B cell (primary cell): ENCODE results near the gene EFNA3. TPM values are rescaled to one million over a fixed set of nuclear protein-coding genes. Genes with fewer than 3 reads are reported as not detected.

ENCODE experiments used
- polyA plus RNA-seq: library from polyadenylated mRNA; depleted of rRNA; stranded (reverse); fragments of >200 nt; gene quantifications from 2 replicates; pipeline ENCODE4 v1.2.3, GENCODE V29; 2012
- small RNA-seq: library from RNA; depleted of rRNA; stranded (forward); fragments of <200 nt; gene quantifications from one replicate; pipeline ENCODE3, GENCODE V24; 2012; ENCODE audit warnings: low replicate concordance, low read depth; ENCODE audit not compliant: insufficient read length
- total RNA-seq, 2 donors: library from RNA; stranded (reverse); fragments of 120-200 nt in 1 of 2; gene quantifications; 1 replicate in 1 of 2; 2 replicates in 1 of 2; pipeline versions ENCODE4 v1.2.3 to v1.2.4, GENCODE V29; 2013 to 2022

EFNA3 gene
- total and polyA plus RNA-seq, 2 donors (not counting 1 experiment from before 2014, with no cell fraction given): 1.6 to 3.2 TPM

Small RNA genes within 50 kb of the gene (small RNA-seq; reads per million reads assigned to genes)
- gene RF00019: not detected

Other genes with a start within 250 kb of the EFNA3 start
- 0.17 and 0.29 TPM in 2 replicates for gene KCNN3, start 208.6 kb upstream of the EFNA3 start, total RNA-seq
- 0.56 and 0.82 TPM in 2 replicates for gene KCNN3, start 208.6 kb upstream of the EFNA3 start, polyA plus RNA-seq
- gene PMVK, start 142.1 kb upstream of the EFNA3 start, total RNA-seq: 15.0 TPM in 2 replicates
- 11.9 and 15.4 TPM in 2 replicates for gene PMVK, start 142.1 kb upstream of the EFNA3 start, polyA plus RNA-seq
- gene PBXIP1, start 122.7 kb upstream of the EFNA3 start, total RNA-seq: 212 and 219 TPM in 2 replicates
- gene PBXIP1, start 122.7 kb upstream of the EFNA3 start, polyA plus RNA-seq: 77.6 and 88.8 TPM in 2 replicates
- 47.5 and 52.7 TPM in 2 replicates for gene PYGO2, start 117.1 kb upstream of the EFNA3 start, total RNA-seq
- 13.0 and 22.2 TPM in 2 replicates for gene PYGO2, start 117.1 kb upstream of the EFNA3 start, polyA plus RNA-seq
- 59.0 and 61.4 TPM in 2 replicates for gene SHC1, start 108.1 kb upstream of the EFNA3 start, total RNA-seq
- gene SHC1, start 108.1 kb upstream of the EFNA3 start, polyA plus RNA-seq: 50.1 and 64.0 TPM in 2 replicates
- 16.8 and 17.5 TPM in 2 replicates for gene CKS1B, start 104.2 kb upstream of the EFNA3 start, total RNA-seq
- gene CKS1B, start 104.2 kb upstream of the EFNA3 start, polyA plus RNA-seq: 24.4 and 33.0 TPM in 2 replicates
- gene FLAD1, start 95.5 kb upstream of the EFNA3 start, total RNA-seq: 49.6 and 51.4 TPM in 2 replicates
- 68.9 and 83.0 TPM in 2 replicates for gene FLAD1, start 95.5 kb upstream of the EFNA3 start, polyA plus RNA-seq
- gene LENEP, start 85.3 kb upstream of the EFNA3 start, total RNA-seq: 1.7 and 2.0 TPM in 2 replicates
- not detected in 2 replicates for gene LENEP, start 85.3 kb upstream of the EFNA3 start, polyA plus RNA-seq
- 55.7 and 66.0 TPM in 2 replicates for gene ZBTB7B, start 76.0 kb upstream of the EFNA3 start, total RNA-seq
- 56.4 and 67.3 TPM in 2 replicates for gene ZBTB7B, start 76.0 kb upstream of the EFNA3 start, polyA plus RNA-seq
- 0.89 and 0.90 TPM in 2 replicates for gene DCST2, start 45.1 kb upstream of the EFNA3 start, total RNA-seq
- 2.9 and 5.4 TPM in 2 replicates for gene DCST2, start 45.1 kb upstream of the EFNA3 start, polyA plus RNA-seq
- not detected in 2 replicates for gene DCST1, start 45.0 kb upstream of the EFNA3 start, total RNA-seq
- 0.22 and 0.52 TPM in 2 replicates for gene DCST1, start 45.0 kb upstream of the EFNA3 start, polyA plus RNA-seq
- 14.6 and 17.0 TPM in 2 replicates for gene ADAM15, start 27.5 kb upstream of the EFNA3 start, total RNA-seq
- 28.4 and 35.1 TPM in 2 replicates for gene ADAM15, start 27.5 kb upstream of the EFNA3 start, polyA plus RNA-seq
- gene EFNA4, start 15.1 kb upstream of the EFNA3 start, total RNA-seq: 8.4 and 9.9 TPM in 2 replicates
- gene EFNA4, start 15.1 kb upstream of the EFNA3 start, polyA plus RNA-seq: 6.5 and 10.6 TPM in 2 replicates
- 0.56 TPM in 1 of 2 replicates, not detected in the other for gene EFNA1, start 49.0 kb downstream of the EFNA3 start, total RNA-seq
- gene EFNA1, start 49.0 kb downstream of the EFNA3 start, polyA plus RNA-seq: 0.28 and 1.5 TPM in 2 replicates
- gene SLC50A1, start 57.0 kb downstream of the EFNA3 start, total RNA-seq: 61.3 and 62.8 TPM in 2 replicates
- gene SLC50A1, start 57.0 kb downstream of the EFNA3 start, polyA plus RNA-seq: 86.8 and 109 TPM in 2 replicates
- 39.9 and 41.7 TPM in 2 replicates for gene DPM3, start 61.7 kb downstream of the EFNA3 start, total RNA-seq
- gene DPM3, start 61.7 kb downstream of the EFNA3 start, polyA plus RNA-seq: 68.0 and 97.3 TPM in 2 replicates
- 136 and 151 TPM in 2 replicates for gene KRTCAP2, start 94.5 kb downstream of the EFNA3 start, total RNA-seq
- gene KRTCAP2, start 94.5 kb downstream of the EFNA3 start, polyA plus RNA-seq: 190 and 259 TPM in 2 replicates
- gene TRIM46, start 95.0 kb downstream of the EFNA3 start, total RNA-seq: 1.3 and 2.6 TPM in 2 replicates
- 3.4 TPM in 2 replicates for gene TRIM46, start 95.0 kb downstream of the EFNA3 start, polyA plus RNA-seq
- 26.0 and 28.6 TPM in 2 replicates for gene THBS3, start 129.1 kb downstream of the EFNA3 start, total RNA-seq
- 28.0 and 34.3 TPM in 2 replicates for gene THBS3, start 129.1 kb downstream of the EFNA3 start, polyA plus RNA-seq
- gene MTX1, start 129.9 kb downstream of the EFNA3 start, total RNA-seq: 18.4 and 19.0 TPM in 2 replicates
- 34.2 and 40.4 TPM in 2 replicates for gene MTX1, start 129.9 kb downstream of the EFNA3 start, polyA plus RNA-seq
- gene ENTREP3, start 176.6 kb downstream of the EFNA3 start, total RNA-seq: 13.5 and 15.2 TPM in 2 replicates
- gene ENTREP3, start 176.6 kb downstream of the EFNA3 start, polyA plus RNA-seq: 5.3 and 7.6 TPM in 2 replicates
- 69.6 and 79.8 TPM in 2 replicates for gene SCAMP3, start 183.5 kb downstream of the EFNA3 start, total RNA-seq
- 80.5 and 107 TPM in 2 replicates for gene SCAMP3, start 183.5 kb downstream of the EFNA3 start, polyA plus RNA-seq
- gene CLK2, start 194.7 kb downstream of the EFNA3 start, total RNA-seq: 136 and 152 TPM in 2 replicates
- 159 and 161 TPM in 2 replicates for gene CLK2, start 194.7 kb downstream of the EFNA3 start, polyA plus RNA-seq
- 9.0 and 9.2 TPM in 2 replicates for gene HCN3, start 198.6 kb downstream of the EFNA3 start, total RNA-seq
- gene HCN3, start 198.6 kb downstream of the EFNA3 start, polyA plus RNA-seq: 6.2 TPM in 2 replicates
- not detected in 2 replicates for gene PKLR, start 222.6 kb downstream of the EFNA3 start, total RNA-seq
- gene PKLR, start 222.6 kb downstream of the EFNA3 start, polyA plus RNA-seq: not detected in 2 replicates
- gene FDPS, start 230.0 kb downstream of the EFNA3 start, total RNA-seq: 128 and 141 TPM in 2 replicates
- 88.3 and 100 TPM in 2 replicates for gene FDPS, start 230.0 kb downstream of the EFNA3 start, polyA plus RNA-seq
- 19.3 and 22.8 TPM in 2 replicates for gene RUSC1, start 242.1 kb downstream of the EFNA3 start, total RNA-seq
- 20.3 and 20.8 TPM in 2 replicates for gene RUSC1, start 242.1 kb downstream of the EFNA3 start, polyA plus RNA-seq